Activated T-helper 9 cell treated with anti-CD3 and anti-CD28 coated beads, Interleukin-2, amount 50 U/mL, for 16 hours (primary cell): Measurements from ENCODE around the gene SMARCE1.

ENCODE experiments used
- DNase-seq: peaks from one replicate; pipeline ENCODE4 v3.0.0-alpha.2; 2020; ENCODE audit warnings: low read depth

Gene SMARCE1

DNA sequence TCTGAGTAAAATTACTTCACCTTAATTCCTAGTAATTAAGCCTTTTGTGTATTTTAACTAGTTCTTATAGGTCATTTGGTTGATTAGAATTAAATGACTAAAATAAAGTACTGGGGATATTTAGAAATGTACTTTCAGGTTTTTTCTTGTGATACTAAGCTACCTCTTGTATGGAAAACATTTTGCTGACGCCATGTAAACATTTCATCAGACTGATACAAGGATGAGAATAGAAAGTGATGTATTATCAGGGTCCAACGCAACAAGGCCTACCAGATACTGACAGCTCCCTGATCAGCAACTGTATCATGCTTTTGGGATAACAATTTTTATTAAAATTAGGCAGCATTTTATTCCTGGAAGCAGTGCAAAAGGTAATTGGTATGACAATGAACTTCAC lies 1.7 kb downstream of the SMARCE1 start:
- DNase-seq, result no peak

DNA sequence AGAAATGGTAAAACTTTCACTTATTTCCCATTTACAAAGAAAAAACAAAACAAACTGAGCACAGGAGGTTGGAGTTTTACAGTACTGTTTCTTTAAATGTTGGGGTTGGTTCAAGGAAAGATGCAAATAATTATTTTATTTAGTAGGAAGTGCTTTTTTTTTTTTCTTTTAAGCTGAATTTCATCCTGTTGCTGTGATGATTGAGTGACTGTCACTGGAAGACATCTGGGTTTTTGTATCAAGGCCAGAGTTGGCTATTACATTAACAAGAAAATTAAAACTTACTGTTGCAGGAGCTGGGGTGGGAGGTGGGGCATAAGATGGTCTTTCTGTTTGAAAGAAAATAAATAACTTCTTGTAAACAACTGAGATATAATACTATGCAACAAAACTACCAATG lies 2.3 kb downstream of the SMARCE1 start:
- DNase-seq, result no peak

DNA sequence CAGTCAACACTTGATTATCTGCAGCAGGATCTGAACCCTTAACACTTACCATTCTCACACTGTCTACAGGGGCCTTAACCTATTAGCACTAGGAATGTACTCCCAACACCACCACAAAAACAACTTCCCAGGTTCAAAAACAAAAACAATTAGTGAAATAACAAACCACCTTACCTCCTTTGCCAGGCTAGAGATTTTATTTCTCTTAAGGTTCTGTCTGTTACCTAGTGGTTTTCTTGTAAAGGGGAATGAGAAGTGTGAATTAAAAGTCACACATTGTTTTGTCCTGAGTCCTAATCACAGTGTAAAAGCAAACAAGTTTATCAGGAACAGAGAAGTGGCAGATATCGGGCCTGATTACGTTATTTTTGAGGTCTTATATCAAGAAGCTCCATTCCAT lies 9.7 kb downstream of the SMARCE1 start:
- no peak for DNase-seq

DNA sequence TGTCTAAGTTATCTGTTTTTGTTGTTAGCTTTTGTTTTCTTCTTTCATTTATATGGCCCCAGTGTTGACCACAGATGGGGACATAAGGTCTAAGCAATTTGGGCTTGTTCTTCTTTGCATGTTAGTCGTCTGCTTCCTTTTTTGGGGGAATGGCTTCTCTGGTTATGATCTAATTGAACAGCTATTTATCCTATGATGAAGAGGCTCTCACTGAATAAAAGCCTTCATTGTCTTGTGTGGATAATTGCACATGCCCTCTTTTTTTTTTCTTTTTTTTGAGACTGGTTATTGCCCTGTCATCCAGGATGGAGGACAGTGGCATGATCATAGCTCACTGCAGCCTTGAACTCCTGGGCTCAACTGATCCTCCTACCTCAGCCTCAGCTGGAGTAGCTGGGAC lies 13.7 kb downstream of the SMARCE1 start:
- DNase-seq, result no peak

DNA sequence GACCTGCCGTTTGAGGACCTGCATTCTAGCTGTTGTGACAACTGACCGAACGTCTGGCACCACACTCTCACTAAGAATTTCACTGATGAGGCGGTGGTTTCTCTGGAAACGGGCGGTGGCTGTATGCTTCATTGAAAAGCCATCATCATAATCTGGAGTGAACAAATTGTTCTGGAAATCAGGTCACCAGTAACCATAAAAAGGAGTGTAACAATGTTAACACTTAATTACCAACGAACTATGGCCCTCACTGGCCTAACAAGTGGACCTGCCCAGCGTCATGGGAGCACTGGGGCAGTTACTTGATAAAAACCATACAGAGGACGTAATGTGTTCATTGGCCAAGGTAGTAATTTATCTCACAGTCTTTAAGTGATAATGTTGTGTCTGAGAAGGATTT lies 15.4 kb downstream of the SMARCE1 start:
- DNase-seq, result no peak

DNA sequence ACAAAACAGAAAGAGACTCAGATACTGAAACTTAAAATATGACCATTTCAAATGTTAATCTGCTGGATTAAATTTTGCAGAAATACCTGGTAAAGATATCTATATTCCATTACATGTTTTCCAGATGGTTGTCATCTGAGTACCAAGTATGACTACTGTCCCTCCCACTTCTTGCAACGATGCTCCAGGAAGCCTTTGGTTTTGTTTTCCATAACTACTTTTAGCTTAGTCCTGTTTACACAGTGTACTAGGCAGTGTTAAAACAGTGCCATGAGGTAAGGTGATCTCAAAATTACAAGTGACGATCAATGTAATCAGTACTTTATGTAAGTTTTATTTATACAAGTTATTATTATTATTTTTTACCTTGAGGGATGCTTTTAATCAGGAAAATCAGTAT lies 17.8 kb downstream of the SMARCE1 start:
- no peak for DNase-seq

DNA sequence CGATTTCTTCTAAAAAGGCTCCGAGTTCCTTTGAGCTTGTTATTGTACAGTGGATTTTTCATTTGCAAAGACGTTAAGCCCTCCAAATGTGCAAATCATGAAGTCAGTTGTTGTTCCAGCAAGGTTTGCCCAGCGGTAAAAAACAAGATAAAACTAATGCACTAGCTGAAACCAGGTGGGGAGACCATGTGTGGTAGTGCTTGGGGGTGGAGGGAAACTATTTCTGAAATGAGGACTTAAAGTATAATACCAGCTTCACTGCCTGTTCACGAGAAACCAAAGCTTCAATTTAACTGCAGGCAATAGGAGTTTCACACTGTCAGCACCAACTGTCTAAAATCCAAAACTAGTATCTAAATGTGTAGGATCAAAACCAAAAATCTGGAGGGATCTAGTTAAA lies 22.3 kb downstream of the SMARCE1 start:
- no peak for DNase-seq

DNA sequence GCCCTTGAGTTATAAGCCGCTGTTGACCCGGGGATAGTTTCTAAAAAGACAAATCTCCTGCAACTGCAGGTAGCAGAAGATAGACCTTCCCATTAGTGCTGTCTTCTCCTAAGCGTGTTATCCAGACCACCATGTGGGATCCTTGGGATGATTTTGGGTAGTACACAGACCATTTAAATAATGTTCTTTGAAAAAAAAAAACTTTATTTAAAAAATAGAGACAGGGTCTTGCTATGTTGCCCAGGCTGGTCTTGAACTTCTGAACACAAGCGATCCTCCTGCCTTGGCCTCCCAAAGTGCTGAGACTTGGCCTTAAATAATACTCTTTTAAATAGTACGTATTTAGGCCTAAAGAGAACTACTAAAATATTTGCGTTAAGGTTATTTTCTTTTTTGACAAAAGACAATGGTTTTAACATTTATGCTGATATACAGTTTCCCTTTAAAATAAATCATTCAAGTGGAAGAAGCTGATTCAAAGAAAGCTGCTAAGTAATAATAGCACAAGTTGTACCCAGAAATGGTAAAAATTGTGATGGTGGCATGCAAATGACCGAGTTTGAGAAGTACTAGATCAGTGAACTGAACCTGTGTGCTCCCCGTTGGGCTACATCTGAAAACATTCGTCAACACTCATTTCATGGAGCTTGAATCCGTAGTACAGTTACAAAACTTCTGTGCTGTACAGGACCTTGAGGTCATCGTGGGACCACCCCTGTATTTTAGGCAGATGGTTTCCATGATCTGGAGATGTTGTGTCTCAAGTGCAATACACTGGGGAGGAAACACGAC lies 24.0 kb downstream of the SMARCE1 start:
- DNase-seq, result no peak

DNA sequence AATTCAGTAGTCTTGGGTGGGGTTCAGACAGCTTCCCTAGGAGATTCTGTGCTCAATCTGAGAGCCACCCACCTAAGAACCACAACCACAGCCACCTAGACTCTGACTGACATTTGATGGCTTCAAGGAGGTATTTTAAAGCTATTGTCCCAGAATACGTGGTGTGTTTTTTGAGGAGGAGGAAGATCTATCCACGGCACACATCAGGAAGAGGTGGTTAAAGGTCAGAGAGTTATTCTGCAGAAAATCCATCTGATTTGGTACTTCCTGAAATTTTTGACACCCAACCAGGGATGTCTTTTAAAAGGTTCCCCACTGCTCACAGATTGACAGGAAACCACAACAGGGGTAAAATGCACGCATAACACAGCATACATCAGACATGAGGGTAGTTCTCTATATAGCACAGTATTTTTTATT lies 25.1 kb downstream of the SMARCE1 start:
- no peak for DNase-seq

DNA sequence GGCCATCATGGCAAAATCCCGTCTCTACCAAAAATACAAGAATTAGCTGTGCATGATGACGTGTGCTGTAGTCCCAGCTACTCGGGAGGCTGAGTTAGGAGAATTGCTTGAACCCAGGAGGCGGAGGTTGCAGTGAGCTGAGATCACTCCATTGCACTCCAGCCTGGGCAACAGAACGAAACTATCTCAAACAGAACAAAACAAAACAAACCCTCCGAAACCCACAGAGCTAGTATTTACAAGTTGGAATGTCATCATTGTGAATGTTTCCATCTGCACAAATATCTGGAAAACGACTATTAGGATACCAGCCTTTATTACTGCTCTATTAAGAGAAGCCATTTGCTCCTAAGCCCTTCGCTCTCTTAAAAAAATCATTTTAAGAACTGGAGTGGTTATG lies 26.0 kb downstream of the SMARCE1 start:
- DNase-seq, result no peak

DNA sequence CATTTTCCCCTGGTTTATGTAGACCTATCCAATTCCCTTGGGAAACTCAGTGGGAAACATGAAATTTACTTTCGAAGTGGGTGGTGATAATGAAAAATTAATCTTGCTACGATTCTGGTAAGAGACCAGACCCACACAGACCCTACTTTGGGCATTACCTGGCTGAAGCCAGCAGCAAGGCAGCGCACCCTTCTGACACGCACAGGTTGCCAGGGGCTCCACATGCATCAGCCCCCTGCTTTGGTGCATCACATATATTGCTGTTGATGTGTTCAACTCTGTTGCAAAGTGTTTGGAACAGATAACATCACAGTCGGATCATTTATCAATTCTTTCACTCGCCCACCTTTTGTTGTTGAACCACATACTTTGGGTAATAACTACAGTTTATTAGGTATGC lies 26.6 kb downstream of the SMARCE1 start:
- no peak for DNase-seq

DNA sequence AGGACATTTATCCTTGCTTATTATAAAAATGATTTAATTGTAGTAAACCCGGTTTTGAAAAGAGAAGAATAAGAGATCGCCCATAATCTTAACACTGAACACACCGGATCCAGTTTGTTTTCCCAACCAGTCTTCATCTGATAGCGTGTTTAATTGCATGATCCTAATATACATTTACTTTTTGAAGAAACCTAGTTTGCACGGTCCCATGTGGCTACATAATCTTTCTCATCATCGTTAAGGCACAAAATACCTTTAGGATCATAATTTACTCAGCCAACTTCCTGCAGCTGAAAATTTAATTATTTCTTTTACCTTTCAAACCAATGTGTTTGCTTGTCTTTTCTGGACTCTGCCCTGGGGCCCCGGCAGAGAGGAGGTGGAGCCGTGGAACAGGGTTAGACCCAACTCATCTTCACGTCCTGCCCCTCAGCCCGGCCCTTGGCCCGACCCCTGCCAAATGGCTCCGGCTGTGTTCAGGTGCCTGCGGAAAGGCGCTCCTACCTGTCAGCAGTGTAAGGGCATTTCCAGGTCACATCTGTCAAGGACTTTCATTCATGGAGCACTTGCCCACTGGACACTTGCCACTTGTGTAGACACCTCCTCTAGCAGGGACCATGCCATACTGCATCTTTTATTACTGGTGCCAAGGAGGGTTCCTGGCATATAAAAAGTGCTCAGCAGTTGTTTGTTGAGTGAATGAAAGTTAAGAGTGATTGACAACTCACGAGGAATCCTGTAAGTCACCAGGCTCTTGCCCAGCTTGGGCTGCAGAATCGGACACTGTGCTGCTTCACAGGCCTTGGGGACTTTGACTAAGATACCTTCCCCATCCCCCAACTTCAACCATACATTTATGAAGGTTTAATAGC lies 28.6 kb downstream of the SMARCE1 start:
- DNase-seq, result no peak

DNA sequence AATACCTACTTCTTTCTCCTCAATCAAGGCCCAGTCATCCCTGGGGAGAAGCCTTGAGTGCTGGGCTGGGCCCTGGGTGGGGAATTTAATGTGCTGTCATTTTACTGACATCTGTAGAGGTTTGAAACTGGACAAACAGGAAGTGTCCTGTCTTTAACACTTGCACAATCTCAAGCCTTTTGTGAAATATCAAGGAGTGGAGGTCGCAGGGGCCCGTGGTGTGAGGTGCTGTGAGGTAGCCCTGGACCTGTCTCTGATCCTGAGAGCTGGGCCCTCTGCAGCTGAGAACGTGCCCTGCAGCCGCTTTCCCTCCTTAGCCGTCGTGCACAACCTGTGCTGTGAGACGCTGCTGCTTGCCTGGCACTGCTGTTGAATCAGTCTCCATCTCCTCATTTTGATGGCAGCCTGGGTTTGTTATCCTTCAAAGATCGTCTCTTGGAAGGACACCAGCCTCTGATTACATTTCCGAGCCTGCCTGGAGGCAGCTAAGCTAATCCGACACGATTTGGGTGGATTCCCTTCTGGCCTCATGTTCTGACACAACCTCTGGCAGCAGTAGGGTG lies 29.9 kb downstream of the SMARCE1 start:
- no peak for DNase-seq

DNA sequence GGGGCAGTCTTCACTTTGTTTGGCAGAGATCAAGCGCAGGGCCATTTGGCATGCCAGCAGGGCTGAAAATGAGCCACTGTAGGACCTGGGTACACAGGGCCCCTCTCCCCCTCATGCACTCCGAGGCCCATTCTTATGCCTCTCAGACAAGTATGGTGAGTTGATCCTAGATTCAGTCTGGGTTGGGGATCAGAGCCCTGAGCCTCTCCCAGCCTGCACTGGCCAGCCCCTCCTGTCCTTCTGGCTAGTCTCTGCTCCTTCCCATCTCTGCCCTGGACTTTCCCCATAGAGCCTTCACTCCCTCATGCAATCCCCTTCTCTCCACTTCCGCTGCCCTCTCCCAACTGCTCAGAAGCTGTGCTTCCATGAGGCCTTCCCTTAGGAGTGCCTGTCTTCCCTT lies 31.0 kb downstream of the SMARCE1 start:
- no peak for DNase-seq

DNA sequence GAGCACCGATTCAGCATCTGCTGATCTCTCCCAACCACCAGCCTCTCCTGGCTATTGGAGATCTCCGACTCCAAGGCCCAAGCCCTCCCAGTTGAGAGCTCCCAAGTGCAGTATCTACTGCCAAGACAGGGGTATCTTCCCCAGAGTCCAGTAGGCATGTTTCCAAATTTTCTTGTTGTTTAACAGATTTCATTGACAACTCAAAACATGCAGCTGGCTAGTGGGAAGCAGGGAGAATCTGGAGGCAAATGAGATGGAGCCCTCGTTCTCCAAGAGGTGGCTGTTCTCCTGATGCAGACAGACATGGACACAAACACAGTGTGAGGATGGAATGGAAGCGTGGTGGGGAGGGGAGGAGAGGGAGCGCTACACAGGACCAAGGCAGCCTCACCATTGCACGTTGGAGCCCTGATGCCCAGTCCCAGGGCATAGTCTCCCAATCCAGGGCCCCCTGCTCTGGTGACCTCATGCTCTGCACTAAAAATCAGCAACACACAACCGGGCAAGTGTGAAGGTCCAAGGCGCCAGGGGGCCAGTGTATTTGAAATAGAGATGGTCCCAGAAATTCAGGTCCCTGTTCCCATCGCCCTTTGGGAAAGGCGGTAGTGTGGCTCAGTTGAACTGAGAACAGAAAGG lies 31.7 kb downstream of the SMARCE1 start:
- no peak for DNase-seq

DNA sequence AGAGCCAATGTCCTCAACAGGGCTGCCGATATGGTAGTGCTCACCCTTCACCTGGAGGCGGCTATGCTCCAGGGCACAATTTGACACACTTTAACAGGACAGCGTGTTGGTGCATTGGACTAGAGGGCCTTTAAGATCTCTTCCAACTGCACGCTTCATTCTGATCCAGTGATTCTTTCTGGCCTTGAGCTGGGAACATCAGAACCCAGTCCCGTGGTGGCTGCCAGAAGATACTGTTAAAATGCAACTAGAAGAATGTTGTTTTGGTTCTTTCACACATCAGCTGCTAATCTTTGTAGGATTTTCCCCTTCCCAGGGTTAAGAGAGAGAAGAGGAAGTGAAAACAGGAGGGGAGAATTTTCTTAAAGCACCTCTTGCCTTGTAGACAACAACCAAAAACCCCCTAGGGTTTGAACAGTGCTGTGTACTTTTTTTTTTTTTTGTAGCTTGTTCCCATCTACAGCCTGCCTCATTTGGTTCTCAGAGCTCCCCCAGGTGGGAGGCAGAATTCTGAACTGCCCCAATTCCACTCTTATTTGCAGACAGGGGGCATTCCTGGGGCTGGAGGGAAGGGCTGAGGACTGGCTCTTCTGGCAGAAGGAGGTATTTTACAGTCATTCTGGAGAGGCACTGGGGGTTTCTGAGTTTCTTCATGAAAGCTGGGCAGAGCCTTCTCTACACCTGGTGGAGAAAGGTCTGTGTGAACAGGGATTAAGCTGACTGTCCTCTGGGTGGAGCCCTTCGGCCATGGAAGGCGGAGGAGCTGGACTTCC lies 32.4 kb downstream of the SMARCE1 start:
- DNase-seq, result no peak

DNA sequence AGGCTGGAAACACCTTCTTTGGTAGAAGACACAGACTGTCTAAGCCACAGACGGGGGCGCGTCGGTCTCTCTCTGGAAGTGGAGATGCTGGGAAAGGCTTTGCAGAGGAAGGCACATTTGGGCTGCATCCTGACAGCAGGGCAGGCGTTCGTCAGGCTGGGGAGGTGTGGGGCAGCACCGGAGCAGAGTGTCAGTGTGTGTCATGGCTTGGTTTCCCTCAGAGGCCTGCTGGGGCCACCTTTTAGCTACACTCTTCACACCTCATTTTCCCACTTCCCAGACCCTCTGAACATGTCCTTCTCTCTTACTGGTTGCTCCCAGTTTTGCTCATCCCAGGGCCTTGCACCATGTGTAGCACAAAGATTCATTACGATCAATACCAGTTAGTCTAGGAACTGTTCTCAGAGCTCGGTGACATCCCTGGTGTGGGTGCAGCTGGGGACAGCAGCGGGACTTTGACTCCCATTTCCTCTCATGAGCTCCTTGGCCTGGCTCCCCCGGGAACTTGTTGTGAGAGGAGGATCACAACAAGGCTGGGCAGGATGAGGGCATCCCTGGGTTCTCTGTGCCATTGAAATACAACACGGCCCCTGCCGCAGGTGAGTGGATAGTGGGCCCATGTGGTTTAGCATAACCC lies 33.1 kb downstream of the SMARCE1 start:
- DNase-seq, result no peak

DNA sequence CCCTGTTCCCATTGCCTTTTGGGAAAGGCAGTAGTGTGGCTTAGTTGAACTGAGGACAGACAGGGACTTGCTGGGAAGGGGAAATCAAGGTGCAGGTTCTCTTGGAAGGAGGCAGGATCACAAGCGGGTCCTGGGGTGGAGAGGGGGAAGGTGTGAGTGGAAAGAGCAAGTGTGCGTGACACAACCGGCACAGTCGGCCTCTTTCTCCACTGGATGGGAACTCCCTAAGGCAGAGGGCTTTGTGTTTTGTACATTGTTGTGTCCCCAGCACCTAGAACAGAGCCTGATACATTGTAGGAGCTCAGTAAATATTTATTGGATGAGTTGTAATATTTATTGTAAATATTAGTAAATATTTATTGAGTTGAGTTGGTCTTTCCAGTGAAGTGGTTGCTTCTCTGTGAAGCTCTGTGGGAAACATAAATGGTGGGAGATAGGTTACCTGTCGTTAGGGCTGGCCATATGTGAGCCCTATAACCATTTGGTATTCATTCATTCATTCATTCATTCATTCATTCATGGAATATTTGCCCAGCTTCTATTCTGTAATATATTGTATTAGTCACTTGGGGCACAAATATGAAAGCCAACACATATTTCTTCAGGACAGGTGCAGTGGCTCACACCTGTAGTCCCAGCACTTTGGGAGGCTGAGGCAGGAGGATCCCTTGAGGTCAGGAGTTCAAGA lies 34.0 kb downstream of the SMARCE1 start:
- DNase-seq, result no peak

DNA sequence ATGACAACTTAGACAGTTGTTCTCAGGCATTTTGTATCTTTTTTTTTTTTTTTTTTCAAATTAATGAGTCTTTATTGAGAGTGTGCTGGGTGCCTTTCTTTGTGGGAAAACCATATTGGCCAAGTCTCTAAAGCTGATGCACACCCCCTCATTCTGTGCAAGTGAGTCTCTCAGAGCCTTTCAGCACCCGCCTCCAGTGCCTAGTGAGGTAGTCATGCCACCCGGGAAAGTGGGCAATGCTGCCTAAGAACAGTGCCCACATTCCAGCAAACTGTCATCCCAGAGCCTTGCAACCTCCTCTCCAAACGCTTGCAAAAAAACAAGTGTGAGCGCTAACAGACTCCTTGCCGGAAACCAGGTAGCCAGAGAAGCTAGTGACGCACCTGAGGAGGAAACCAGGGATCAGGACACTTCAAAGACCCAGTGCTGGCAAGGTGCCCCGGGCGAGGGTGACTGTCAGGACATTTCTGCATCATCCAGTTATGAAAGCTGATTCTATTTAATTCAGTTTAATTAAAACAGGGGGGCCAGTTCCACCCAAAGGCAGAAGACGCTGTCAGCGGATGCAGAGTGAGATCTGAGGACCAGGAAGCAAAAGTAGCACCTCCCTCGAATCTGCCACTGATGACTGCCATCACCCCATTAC lies 34.9 kb downstream of the SMARCE1 start:
- DNase-seq, result peak; percentile 52

DNA sequence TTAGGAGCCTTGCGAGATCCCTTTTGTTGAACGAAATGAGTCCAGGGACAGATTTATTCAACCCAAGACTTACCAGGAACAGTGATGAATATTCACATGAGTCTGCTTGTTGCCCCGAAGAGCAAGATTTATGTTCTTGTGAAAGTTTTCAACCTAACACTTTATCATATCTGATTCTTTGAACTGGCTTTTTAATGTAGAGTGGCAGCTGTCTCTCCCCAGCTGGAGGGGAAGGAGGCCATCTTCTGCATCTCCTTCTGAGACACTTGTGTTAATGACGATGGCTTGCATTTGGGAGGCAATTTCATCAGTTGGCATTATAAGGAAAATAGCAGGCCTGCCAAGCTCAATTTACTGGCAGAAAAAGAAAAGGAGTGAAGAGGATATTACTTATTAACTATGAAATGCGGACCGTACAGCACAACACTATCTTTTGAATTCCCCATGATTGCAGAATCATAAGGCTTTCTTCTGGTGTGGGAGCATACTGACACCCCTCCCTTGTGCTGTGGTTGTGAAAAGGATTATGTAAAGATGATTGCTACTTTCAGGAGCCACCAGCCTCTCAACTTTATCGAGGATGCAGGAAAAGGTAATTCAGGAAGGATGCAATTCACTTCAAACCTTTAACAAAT lies 35.7 kb downstream of the SMARCE1 start:
- DNase-seq, result no peak
